ENCODE data around the gene IBA57. TPM values are rescaled to one million over a fixed set of nuclear protein-coding genes. Genes with fewer than 3 reads are reported as not detected.

Gene IBA57
- total RNA-seq, 2 experiments from 2014 or later: 9.7 to 10.8 TPM

DNA sequence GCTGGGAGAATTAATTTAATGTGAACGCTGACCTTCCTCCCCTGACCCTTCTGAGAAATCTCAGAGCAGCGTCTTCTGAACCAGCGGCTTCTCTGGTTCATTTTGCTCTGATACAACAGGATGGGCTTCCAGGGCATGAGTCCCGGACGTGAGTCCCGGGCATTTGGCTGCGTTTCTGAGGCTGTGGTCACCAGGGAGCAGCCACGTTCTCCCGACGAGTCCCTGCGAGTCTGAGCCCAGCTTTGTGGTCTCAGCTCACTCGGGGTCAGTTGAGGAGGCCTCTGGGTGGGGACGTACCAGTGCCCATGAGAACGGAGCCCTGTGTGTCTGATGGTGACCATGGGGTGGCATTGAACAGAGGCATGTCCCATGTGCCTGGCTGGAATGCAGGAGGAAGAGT lies 24.6 kb downstream of the IBA57 start:
- Mint-ChIP-seq H3K36me3 (ENCODE audit: low read depth) (no peaks in the 10 kb centered on the region), H3K4me3 (no peak overlapping the region), H3K9me3 (no peaks in the 10 kb centered on the region), H3K27ac (no peak overlapping the region), H3K4me1 (ENCODE audit: low read depth) (peaks cover 13% of the 10 kb centered on the region), H3K27me3 (no peaks in the 10 kb centered on the region)
- ATAC-seq (no peak), DNase-seq (no peak)
- TF ChIP-seq, protein P1, sequence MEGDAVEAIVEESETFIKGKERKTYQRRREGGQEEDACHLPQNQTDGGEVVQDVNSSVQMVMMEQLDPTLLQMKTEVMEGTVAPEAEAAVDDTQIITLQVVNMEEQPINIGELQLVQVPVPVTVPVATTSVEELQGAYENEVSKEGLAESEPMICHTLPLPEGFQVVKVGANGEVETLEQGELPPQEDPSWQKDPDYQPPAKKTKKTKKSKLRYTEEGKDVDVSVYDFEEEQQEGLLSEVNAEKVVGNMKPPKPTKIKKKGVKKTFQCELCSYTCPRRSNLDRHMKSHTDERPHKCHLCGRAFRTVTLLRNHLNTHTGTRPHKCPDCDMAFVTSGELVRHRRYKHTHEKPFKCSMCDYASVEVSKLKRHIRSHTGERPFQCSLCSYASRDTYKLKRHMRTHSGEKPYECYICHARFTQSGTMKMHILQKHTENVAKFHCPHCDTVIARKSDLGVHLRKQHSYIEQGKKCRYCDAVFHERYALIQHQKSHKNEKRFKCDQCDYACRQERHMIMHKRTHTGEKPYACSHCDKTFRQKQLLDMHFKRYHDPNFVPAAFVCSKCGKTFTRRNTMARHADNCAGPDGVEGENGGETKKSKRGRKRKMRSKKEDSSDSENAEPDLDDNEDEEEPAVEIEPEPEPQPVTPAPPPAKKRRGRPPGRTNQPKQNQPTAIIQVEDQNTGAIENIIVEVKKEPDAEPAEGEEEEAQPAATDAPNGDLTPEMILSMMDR (IDR thresholded peaks at IDR 0.05): no peak
- ChIA-PET POLR2A (no interaction called here), CTCF (interaction anchor here (0.8 kb wide), 1 partner anchor 10 kb away, joined by 3 read pairs; no protein-coding TSS in a partner anchor)
- intact Hi-C loops (cut with micrococcal nuclease): no loop called here

GRCh38 chr1:228190778-228191177 lies 25.2 kb downstream of the IBA57 start:
- TF ChIP-seq, protein P1 (IDR thresholded peaks at IDR 0.05): no peak
- intact Hi-C loops (cut with micrococcal nuclease): no loop called here
- Mint-ChIP-seq H3K4me1 (ENCODE audit: low read depth) (peaks cover 8% of the 10 kb centered on the region), H3K36me3 (ENCODE audit: low read depth) (no peaks in the 10 kb centered on the region), H3K9me3 (no peaks in the 10 kb centered on the region), H3K27me3 (no peaks in the 10 kb centered on the region), H3K27ac (no peak overlapping the region), H3K4me3 (no peak overlapping the region)
- ATAC-seq (no peak), DNase-seq (no peak)
- CTCF ChIA-PET: no interaction called here
- POLR2A ChIA-PET: no interaction called here

DNA sequence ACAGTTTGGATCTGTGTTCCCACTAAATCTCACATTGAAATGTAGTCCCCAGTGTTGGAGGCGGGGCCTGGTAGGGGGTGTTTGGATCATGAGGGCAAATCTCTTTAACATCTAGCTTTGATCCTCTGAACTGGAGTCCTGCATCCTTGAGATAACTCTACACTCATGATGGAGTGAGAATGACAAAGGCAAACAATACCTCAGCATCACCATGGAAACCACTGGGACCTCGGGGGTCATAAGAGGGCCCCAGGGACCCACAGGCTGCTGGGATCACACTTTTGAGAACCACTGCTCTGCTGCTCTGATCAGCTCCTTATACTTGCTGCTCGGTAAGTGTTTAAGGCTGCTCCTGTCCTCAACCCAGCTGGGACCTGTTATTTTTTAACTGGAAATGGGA lies 28.8 kb downstream of the IBA57 start:
- Mint-ChIP-seq H3K27ac (no peak overlapping the region), H3K4me1 (ENCODE audit: low read depth) (no peaks in the 10 kb centered on the region), H3K36me3 (ENCODE audit: low read depth) (peaks cover 14% of the 10 kb centered on the region), H3K27me3 (no peaks in the 10 kb centered on the region), H3K9me3 (peaks cover 7% of the 10 kb centered on the region), H3K4me3 (no peak overlapping the region)
- intact Hi-C loops (cut with micrococcal nuclease): no loop called here
- DNase-seq (no peak), ATAC-seq (no peak)
- POLR2A ChIA-PET: no interaction called here
- TF ChIP-seq, protein P1 (IDR thresholded peaks at IDR 0.05): no peak
- CTCF ChIA-PET: no interaction called here

DNA sequence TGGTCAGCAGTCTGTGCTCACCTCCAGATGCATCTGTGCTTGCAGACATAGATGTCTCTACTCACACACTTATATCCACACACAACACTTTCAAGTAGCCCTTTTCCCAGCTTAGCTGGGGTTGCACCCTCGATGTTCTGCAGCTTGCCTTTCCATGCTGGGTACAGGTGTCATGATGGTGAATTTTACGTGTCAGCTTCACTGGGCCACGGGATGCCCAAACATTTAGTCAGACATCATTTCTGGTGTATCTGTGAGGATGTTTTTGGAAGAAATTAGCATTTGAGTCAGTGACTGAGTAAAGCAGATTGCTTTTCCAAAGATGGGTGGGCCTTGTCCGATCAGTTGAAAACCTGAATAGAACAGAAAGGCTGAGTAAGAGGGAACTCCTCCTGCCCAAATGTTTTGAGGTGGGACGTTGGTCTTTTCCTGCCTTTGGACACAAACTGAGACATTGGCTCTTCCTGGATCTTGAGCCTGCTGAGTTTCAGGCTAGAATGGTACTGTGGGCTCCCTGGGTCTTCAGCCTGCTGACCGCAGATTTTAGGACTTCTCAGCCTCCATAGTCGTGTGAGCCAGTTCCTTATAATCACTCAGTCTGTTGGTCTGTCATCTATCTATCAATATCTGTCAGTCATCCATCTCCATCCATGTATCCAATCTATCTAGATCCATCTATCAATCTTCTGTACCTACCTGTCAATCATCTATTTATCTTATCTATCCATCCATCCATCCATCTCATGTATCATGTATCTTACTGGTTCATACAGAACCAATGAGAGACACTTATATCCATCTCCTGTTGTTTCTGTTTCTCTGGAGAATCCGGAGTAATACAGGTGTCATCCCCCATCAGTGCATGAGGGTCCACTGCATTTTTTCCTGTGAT lies 29.6 kb downstream of the IBA57 start:
- no peak overlapping the region for H3K27ac Mint-ChIP-seq
- CTCF ChIA-PET: no interaction called here
- no peak overlapping the region for H3K4me3 Mint-ChIP-seq
- peaks cover 19% of the 10 kb centered on the region for H3K36me3 Mint-ChIP-seq (ENCODE audit: low read depth)
- no peaks in the 10 kb centered on the region for H3K4me1 Mint-ChIP-seq (ENCODE audit: low read depth)
- peaks cover 12% of the 10 kb centered on the region for H3K9me3 Mint-ChIP-seq
- POLR2A ChIA-PET: no interaction called here
- DNase-seq: no peak
- TF ChIP-seq, protein P1 (IDR thresholded peaks at IDR 0.05): no peak
- no peaks in the 10 kb centered on the region for H3K27me3 Mint-ChIP-seq
- no peak for ATAC-seq
- intact Hi-C loops (cut with micrococcal nuclease): no loop called here

DNA sequence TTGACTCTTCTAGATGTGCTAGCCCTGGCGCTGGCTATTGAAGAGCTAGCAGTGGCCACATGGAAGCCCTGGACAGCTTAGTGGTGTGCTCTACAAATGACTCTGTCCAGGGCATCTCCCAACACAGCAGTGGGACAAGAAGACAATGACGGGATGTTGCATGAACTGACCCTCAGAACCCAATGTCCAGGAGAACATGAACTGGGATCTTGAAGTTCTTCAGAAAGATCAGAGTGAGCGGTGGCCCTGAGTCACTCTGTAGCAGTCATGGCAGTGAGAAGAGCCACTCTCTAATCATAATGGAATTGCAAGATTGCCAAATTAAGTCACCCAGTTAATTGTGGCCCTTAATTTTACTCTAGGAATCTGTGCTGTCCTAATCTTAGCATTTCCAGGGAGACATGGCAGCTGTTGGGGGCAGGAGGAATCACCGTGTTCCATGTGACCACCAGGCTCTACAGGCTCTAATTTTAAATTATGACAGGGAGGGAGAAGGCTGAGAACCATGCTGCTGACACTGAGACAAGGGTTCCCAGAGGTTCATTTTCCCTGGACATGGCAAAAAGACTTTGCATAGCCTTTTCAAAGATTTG lies 32.0 kb downstream of the IBA57 start:
- H3K4me1 Mint-ChIP-seq (ENCODE audit: low read depth): no peaks in the 10 kb centered on the region
- ChIA-PET CTCF (interaction anchor here (0.9 to 1.0 kb wide), 2 partner anchors 15 to 16 kb away, joined by 3 read pairs; no protein-coding TSS in a partner anchor), POLR2A (no interaction called here)

More for the DNA sequence above, 32.0 kb downstream of the IBA57 start:
- Mint-ChIP-seq H3K27ac (no peak overlapping the region), H3K27me3 (no peaks in the 10 kb centered on the region), H3K9me3 (peaks cover 13% of the 10 kb centered on the region), H3K36me3 (ENCODE audit: low read depth) (peaks cover 24% of the 10 kb centered on the region), H3K4me3 (no peak overlapping the region)
- no peak for ATAC-seq
- TF ChIP-seq, protein P1 (IDR thresholded peaks at IDR 0.05): no peak
- no peak for DNase-seq
- intact Hi-C loops (cut with micrococcal nuclease): no loop called here

Measured in activated CD8-positive, alpha-beta T cell treated with anti-CD3 and anti-CD28 coated beads for 36 hours (primary cell).